SJCRH30 (cell line): Measurements from ENCODE around the gene ASPHD1. TPM values are rescaled to one million over a fixed set of nuclear protein-coding genes. Genes with fewer than 3 reads are reported as not detected.
A peak's percentile ranks its signal among the peaks of the same experiment; 100 is the strongest.

Source experiments
- DNase-seq, 2 experiments: peaks; one replicate each; pipeline ENCODE4 v3.0.0-alpha.2; 2015 to 2020
- H3K27ac ChIP-seq: fragments of 250-450 bp; sonication (Bioruptor Pico); 2 replicates; pipeline ENCODE4 v1.5.1; 2020; ENCODE audit warnings: mild to moderate bottlenecking, moderate library complexity
- H3K27me3 ChIP-seq: fragments of 250-450 bp; sonication (Bioruptor Pico); 2 replicates; pipeline ENCODE4 v1.5.1; 2020; ENCODE audit warnings: mild to moderate bottlenecking, moderate library complexity
- H3K36me3 ChIP-seq: fragments of 250-450 bp; sonication (Bioruptor Pico); 2 replicates; pipeline ENCODE4 v1.5.1; 2020; ENCODE audit warnings: mild to moderate bottlenecking, moderate library complexity
- H3K4me1 ChIP-seq: fragments of 250-450 bp; sonication (Bioruptor Pico); 2 replicates; pipeline ENCODE4 v1.5.1; 2020; ENCODE audit warnings: mild to moderate bottlenecking, moderate library complexity
- H3K4me3 ChIP-seq: fragments of 250-450 bp; sonication (Bioruptor Pico); 2 replicates; pipeline ENCODE4 v1.5.1; 2020; ENCODE audit warnings: mild to moderate bottlenecking, moderate library complexity
- H3K9me3 ChIP-seq: fragments of 250-450 bp; sonication (Bioruptor Pico); replicated peaks from 2 replicates; pipeline ENCODE4 v1.5.1; 2020; ENCODE audit warnings: mild to moderate bottlenecking, moderate library complexity
- total RNA-seq: library from RNA; depleted of rRNA; stranded (reverse); fragments of >200 nt; shearing (Covaris generic); gene quantifications from 2 replicates; pipeline ENCODE4 v1.2.3, GENCODE V29; 2014; rRNA removed

Gene ASPHD1
- 0.06 and 0.35 TPM in 2 replicates for total RNA-seq

GRCh38 chr16:29900102-29900887, at the start of gene ASPHD1:
Gene ASPHD1 (plus strand): TSS chr16:29900488. CDS start chr16:29900972, 484 bp downstream.
- Histone ChIP-seq H3K4me3 (peak within 1 kb of the TSS; percentile 50), H3K4me1 (no peaks in the 10 kb centered on the region), H3K36me3 (no peaks in the 10 kb centered on the region), H3K27me3 (no peaks in the 10 kb centered on the region), H3K9me3 (no peaks in the 10 kb centered on the region), H3K27ac (no peak within 1 kb of the TSS)
- peak; percentile 67 to 73 for DNase-seq

- H3K27me3 ChIP-seq, result no peaks in the 10 kb centered on the region
- no peak for DNase-seq
- H3K9me3 ChIP-seq, result no peaks in the 10 kb centered on the region
- no peaks in the 10 kb centered on the region for H3K36me3 ChIP-seq
- H3K4me1 ChIP-seq, result no peaks in the 10 kb centered on the region
- no peak overlapping the region for H3K27ac ChIP-seq
- no peak overlapping the region for H3K4me3 ChIP-seq
Measured at GRCh38 chr16:29850998-29851397, 49.3 kb upstream of the ASPHD1 start.

GRCh38 chr16:29852654-29853053, 47.6 kb upstream of the ASPHD1 start:
- Histone ChIP-seq H3K27ac (no peak overlapping the region), H3K36me3 (no peaks in the 10 kb centered on the region), H3K4me1 (no peaks in the 10 kb centered on the region), H3K4me3 (no peak overlapping the region), H3K9me3 (no peaks in the 10 kb centered on the region), H3K27me3 (no peaks in the 10 kb centered on the region)
- DNase-seq, result no peak

GRCh38 chr16:29854520-29855100, 45.7 kb upstream of the ASPHD1 start:
- no peak for DNase-seq
- Histone ChIP-seq H3K27me3 (no peaks in the 10 kb centered on the region), H3K27ac (no peak overlapping the region), H3K9me3 (no peaks in the 10 kb centered on the region), H3K4me3 (no peak overlapping the region), H3K36me3 (no peaks in the 10 kb centered on the region), H3K4me1 (no peaks in the 10 kb centered on the region)

- no peak for DNase-seq
- Histone ChIP-seq H3K4me3 (no peak overlapping the region), H3K27me3 (no peaks in the 10 kb centered on the region), H3K36me3 (no peaks in the 10 kb centered on the region), H3K4me1 (no peaks in the 10 kb centered on the region), H3K27ac (no peak overlapping the region), H3K9me3 (no peaks in the 10 kb centered on the region)
Measured at GRCh38 chr16:29857133-29857760, 43.0 kb upstream of the ASPHD1 start.

GRCh38 chr16:29858149-29858849, 42.0 kb upstream of the ASPHD1 start:
- no peaks in the 10 kb centered on the region for H3K36me3 ChIP-seq
- no peaks in the 10 kb centered on the region for H3K4me1 ChIP-seq
- no peak for DNase-seq
- H3K9me3 ChIP-seq, result no peaks in the 10 kb centered on the region
- H3K4me3 ChIP-seq, result no peak overlapping the region
- no peak overlapping the region for H3K27ac ChIP-seq
- H3K27me3 ChIP-seq, result no peaks in the 10 kb centered on the region

- no peak for DNase-seq
- no peak overlapping the region for H3K27ac ChIP-seq
- H3K27me3 ChIP-seq, result no peaks in the 10 kb centered on the region
- H3K9me3 ChIP-seq, result no peaks in the 10 kb centered on the region
- no peak overlapping the region for H3K4me3 ChIP-seq
- H3K4me1 ChIP-seq, result no peaks in the 10 kb centered on the region
- H3K36me3 ChIP-seq, result no peaks in the 10 kb centered on the region
Measured at GRCh38 chr16:29858974-29859373, 41.3 kb upstream of the ASPHD1 start.

- no peaks in the 10 kb centered on the region for H3K4me1 ChIP-seq
- no peak for DNase-seq
Measured at GRCh38 chr16:29860218-29860617, 40.1 kb upstream of the ASPHD1 start.

GRCh38 chr16:29862383-29862883, 37.9 kb upstream of the ASPHD1 start:
- Histone ChIP-seq H3K27me3 (no peaks in the 10 kb centered on the region), H3K27ac (no peak overlapping the region; the same call in 1 of the 2 replicates), H3K9me3 (no peaks in the 10 kb centered on the region), H3K4me3 (peak overlapping the region; percentile 80), H3K4me1 (no peaks in the 10 kb centered on the region), H3K36me3 (no peaks in the 10 kb centered on the region)
- peak in 1 of 2 experiments; percentile 20 for DNase-seq

More at GRCh38 chr16:29860218-29860617, 40.1 kb upstream of the ASPHD1 start:
- H3K27me3 ChIP-seq, result no peaks in the 10 kb centered on the region
- H3K36me3 ChIP-seq, result no peaks in the 10 kb centered on the region
- no peak overlapping the region for H3K27ac ChIP-seq
- H3K9me3 ChIP-seq, result no peaks in the 10 kb centered on the region
- H3K4me3 ChIP-seq, result no peak overlapping the region

GRCh38 chr16:29862884-29863668, 37.2 kb upstream of the ASPHD1 start, which contains the start of gene CDIPT:
Gene CDIPT (minus strand): TSS chr16:29863226. CDS start chr16:29862857, 369 bp downstream.
- Histone ChIP-seq H3K27me3 (no peaks in the 10 kb centered on the region), H3K9me3 (no peaks in the 10 kb centered on the region), H3K27ac (peak within 1 kb of the TSS; percentile 98), H3K4me1 (no peaks in the 10 kb centered on the region), H3K4me3 (peak within 1 kb of the TSS; percentile 80), H3K36me3 (no peaks in the 10 kb centered on the region)
- DNase-seq, result peak; percentile 93 to 96

- Histone ChIP-seq H3K27ac (peak overlapping the region; percentile 98), H3K4me1 (no peaks in the 10 kb centered on the region), H3K36me3 (no peaks in the 10 kb centered on the region), H3K27me3 (0 out of 2 replicates have a peak, but pooled peaks cover 2% of the 10 kb centered on the region), H3K9me3 (no peaks in the 10 kb centered on the region), H3K4me3 (peak overlapping the region; percentile 80; the same call in 1 of the 2 replicates)
- DNase-seq, result no peak
Measured at GRCh38 chr16:29863669-29863984, 36.7 kb upstream of the ASPHD1 start.

- no peak overlapping the region for H3K4me3 ChIP-seq
- 0 out of 2 replicates have a peak, but pooled peaks cover 3% of the 10 kb centered on the region for H3K27me3 ChIP-seq
- H3K27ac ChIP-seq, result no peak overlapping the region
- no peaks in the 10 kb centered on the region for H3K4me1 ChIP-seq
- H3K36me3 ChIP-seq, result no peaks in the 10 kb centered on the region
- DNase-seq, result no peak
- no peaks in the 10 kb centered on the region for H3K9me3 ChIP-seq
Measured at GRCh38 chr16:29864205-29864604, 36.1 kb upstream of the ASPHD1 start.

- Histone ChIP-seq H3K27me3 (peaks cover 3% of the 10 kb centered on the region; the same call in 1 of the 2 replicates), H3K27ac (no peak overlapping the region), H3K9me3 (no peaks in the 10 kb centered on the region), H3K36me3 (no peaks in the 10 kb centered on the region), H3K4me1 (no peaks in the 10 kb centered on the region), H3K4me3 (no peak overlapping the region)
- DNase-seq, result peak in 1 of 2 experiments; percentile 18
Measured at GRCh38 chr16:29868396-29869009, 31.8 kb upstream of the ASPHD1 start.
